Chondrocyte (in vitro differentiated cells): ENCODE results near the gene MYOG. TPM values are rescaled to one million over a fixed set of nuclear protein-coding genes. Genes with fewer than 3 reads are reported as not detected.

ENCODE experiments used
- DNase-seq: peaks from one replicate; pipeline ENCODE4 v3.0.0; 2021; ENCODE audit warnings: mixed read lengths, low spot score
- H3K27ac Mint-ChIP-seq: one replicate; pipeline ENCODE4 v1.8.0; 2021; ENCODE audit warnings: mild to moderate bottlenecking, moderate library complexity, mixed read lengths; ENCODE audit not compliant: unreplicated experiment
- H3K27me3 Mint-ChIP-seq: 2 replicates; pipeline ENCODE4 v1.8.0; 2021; ENCODE audit warnings: low read depth, mixed read lengths
- H3K36me3 Mint-ChIP-seq: 2 replicates; pipeline ENCODE4 v1.8.0; 2021; ENCODE audit warnings: low read depth, mixed read lengths
- H3K4me1 Mint-ChIP-seq: 2 replicates; pipeline ENCODE4 v1.8.0; 2021; ENCODE audit warnings: low read depth, mild to moderate bottlenecking, mixed read lengths
- H3K4me3 Mint-ChIP-seq: one replicate; pipeline ENCODE4 v1.8.0; 2021; ENCODE audit warnings: mild to moderate bottlenecking, moderate library complexity, mixed read lengths; ENCODE audit not compliant: unreplicated experiment
- H3K9me3 Mint-ChIP-seq: 2 replicates; pipeline ENCODE4 v1.8.0; 2021; ENCODE audit warnings: low read depth, mixed read lengths
- total RNA-seq: library from RNA; stranded (reverse); gene quantifications from 3 replicates; pipeline ENCODE4 v1.2.1, GENCODE V29; 2021
- TF ChIP-seq, protein P1 (sequence below): fragments of 200-600 bp; sonication (generic); IDR thresholded peaks from 2 replicates; pipeline ENCODE4 v1.5.0; 2021; ENCODE audit warnings: antibody characterized with exemption, mild to moderate bottlenecking, moderate library complexity

Gene MYOG
- total RNA-seq, 1 donor from 2014 or later = not detected

DNA sequence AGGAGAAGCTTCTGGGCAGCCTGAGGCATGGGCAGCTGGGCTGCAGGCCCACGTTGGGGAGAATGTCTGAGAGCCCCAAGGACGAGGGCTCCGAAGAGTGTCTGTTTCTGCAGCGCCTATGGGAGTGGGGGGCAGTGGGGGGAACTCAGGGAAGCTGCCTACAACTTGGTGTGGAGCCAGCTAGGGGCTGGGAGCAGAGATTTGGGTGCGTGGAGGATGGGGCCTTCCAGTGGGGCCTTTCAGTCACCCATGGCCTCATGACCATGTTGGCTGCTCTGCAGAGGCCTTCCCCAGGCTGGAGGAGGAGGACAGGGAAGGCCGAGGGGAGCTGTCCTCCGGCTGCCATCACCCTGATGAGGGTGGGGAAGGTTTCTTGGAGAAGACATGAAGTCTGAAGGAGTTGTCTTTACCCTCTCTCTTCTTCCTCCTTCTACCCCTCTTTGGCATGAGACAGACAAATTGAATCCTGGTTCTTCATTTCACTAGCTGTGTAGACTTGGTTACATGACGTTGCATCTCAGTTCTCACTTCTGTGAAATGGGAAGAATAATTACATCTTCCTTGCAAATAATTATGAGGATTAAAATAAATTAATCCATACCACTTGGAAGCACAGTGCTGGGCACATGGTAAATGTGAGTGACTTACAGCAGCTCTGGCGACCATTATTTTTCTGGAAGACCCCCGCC, 51.2 kb downstream of the MYOG start:
- Mint-ChIP-seq H3K27me3 (no peaks in the 10 kb centered on the region), H3K36me3 (no peaks in the 10 kb centered on the region), H3K27ac (no peak overlapping the region)

DNA sequence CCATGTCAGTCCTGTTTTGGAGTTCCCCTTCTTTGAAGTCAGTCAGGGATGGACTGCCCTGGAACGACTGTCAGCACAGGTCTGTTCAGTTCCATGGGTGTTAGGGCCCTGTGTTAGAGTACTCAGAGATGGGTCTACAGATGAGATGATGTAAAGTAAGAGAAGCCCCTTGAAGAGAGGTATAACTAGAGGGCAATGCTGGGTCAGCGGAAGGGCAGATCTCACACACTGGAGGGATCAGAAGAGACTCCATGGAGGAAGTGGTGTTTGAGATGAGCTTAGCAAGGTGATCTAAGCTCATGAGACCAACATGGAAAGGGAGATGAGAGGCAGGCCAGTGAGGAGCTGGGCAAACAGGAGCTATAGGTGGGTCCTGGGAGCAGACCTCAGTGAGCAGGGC, 51.9 kb downstream of the MYOG start:
- no peaks in the 10 kb centered on the region for H3K9me3 Mint-ChIP-seq
- H3K27ac Mint-ChIP-seq = no peak overlapping the region
- no peak overlapping the region for H3K4me3 Mint-ChIP-seq
- TF ChIP-seq, protein P1, sequence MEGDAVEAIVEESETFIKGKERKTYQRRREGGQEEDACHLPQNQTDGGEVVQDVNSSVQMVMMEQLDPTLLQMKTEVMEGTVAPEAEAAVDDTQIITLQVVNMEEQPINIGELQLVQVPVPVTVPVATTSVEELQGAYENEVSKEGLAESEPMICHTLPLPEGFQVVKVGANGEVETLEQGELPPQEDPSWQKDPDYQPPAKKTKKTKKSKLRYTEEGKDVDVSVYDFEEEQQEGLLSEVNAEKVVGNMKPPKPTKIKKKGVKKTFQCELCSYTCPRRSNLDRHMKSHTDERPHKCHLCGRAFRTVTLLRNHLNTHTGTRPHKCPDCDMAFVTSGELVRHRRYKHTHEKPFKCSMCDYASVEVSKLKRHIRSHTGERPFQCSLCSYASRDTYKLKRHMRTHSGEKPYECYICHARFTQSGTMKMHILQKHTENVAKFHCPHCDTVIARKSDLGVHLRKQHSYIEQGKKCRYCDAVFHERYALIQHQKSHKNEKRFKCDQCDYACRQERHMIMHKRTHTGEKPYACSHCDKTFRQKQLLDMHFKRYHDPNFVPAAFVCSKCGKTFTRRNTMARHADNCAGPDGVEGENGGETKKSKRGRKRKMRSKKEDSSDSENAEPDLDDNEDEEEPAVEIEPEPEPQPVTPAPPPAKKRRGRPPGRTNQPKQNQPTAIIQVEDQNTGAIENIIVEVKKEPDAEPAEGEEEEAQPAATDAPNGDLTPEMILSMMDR = no peak
- no peak for DNase-seq
- H3K4me1 Mint-ChIP-seq = peaks cover 35% of the 10 kb centered on the region
- no peaks in the 10 kb centered on the region for H3K36me3 Mint-ChIP-seq
- H3K27me3 Mint-ChIP-seq = no peaks in the 10 kb centered on the region

More for the DNA sequence above, 51.2 kb downstream of the MYOG start:
- H3K4me3 Mint-ChIP-seq = no peak overlapping the region
- H3K9me3 Mint-ChIP-seq = no peaks in the 10 kb centered on the region
- DNase-seq = no peak
- peaks cover 42% of the 10 kb centered on the region for H3K4me1 Mint-ChIP-seq
- TF ChIP-seq, protein P1 = no peak

DNA sequence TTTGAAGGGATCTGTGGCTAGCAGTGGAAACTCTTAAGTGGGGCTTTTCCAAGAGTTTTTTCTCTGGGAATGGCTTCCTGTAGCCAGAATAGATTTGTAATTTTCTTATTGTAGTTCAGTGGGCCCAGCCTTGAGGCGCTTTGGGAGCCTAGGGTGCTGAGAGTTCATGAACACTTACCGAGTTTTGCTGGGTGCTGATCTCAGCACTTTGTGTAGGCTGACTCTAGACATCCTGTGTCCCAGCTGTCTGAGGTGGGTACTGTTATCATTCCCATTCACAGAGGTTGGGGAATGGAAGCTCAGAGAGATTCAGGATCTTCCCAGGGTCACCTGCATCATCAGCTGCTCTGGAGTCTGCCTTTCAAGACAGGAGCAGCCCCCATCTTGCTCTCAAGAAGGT, 52.5 kb downstream of the MYOG start:
- Mint-ChIP-seq H3K4me3 (no peak overlapping the region), H3K9me3 (no peaks in the 10 kb centered on the region), H3K27me3 (no peaks in the 10 kb centered on the region), H3K4me1 (peaks cover 32% of the 10 kb centered on the region), H3K36me3 (no peaks in the 10 kb centered on the region), H3K27ac (no peak overlapping the region)
- no peak for DNase-seq
- TF ChIP-seq, protein P1 = no peak

Other genes with a start within 250 kb of the MYOG start
- 14.6 to 16.4 TPM (median 15.3 TPM) in 3 replicates for gene RABIF, start 196.9 kb downstream of the MYOG start, total RNA-seq
- 22.5 to 24.5 TPM (median 24.0 TPM) in 3 replicates for gene KLHL12, start 158.8 kb downstream of the MYOG start, total RNA-seq
- gene ADIPOR1, start 127.7 kb downstream of the MYOG start, total RNA-seq = 69.3 to 73.9 TPM (median 73.7 TPM) in 3 replicates
- 45.6 to 48.9 TPM (median 46.0 TPM) in 3 replicates for gene CYB5R1, start 118.8 kb downstream of the MYOG start, total RNA-seq
- 51.4 to 59.1 TPM (median 55.5 TPM) in 3 replicates for gene TMEM183A, start 78.6 kb downstream of the MYOG start, total RNA-seq
- gene PPFIA4, start 59.5 kb downstream of the MYOG start, total RNA-seq = 6.0 to 16.3 TPM (median 14.7 TPM) in 3 replicates
- gene ADORA1, start 41.7 kb upstream of the MYOG start, total RNA-seq = 0.24 to 2.1 TPM (median 1.7 TPM) in 3 replicates
- not detected in 3 replicates for gene MYBPH, start 89.8 kb upstream of the MYOG start, total RNA-seq
- gene CHI3L1, start 100.7 kb upstream of the MYOG start, total RNA-seq = not detected in 3 replicates
- gene CHIT1, start 143.7 kb upstream of the MYOG start, total RNA-seq = not detected in 3 replicates
- 33.2 to 41.3 TPM (median 39.9 TPM) in 3 replicates for gene BTG2, start 219.5 kb upstream of the MYOG start, total RNA-seq